Measurements from ENCODE around the gene PLXNA3.
A peak's percentile ranks its signal among the peaks of the same experiment; 100 is the strongest.

PLXNA3 gene

DNA sequence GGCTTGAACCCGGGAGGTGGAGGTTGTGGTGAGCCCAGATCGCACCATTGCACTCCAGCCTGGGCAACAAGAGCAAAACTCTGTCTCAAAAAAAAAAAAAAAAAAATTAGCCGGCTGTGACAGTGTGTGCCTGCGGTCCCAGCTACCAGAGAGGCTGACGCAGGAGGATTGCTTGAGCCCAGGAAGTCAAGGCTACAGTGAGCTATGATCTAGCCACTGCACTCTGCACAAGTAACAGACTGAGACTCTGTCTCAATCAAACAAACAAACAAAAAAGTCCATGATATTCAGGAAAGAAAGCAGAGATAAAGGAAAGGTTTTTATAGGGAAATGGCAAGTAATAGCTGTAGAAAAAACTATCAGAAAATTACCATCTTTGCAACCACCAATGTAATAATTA is 23.1 kb downstream of the PLXNA3 start:
- no peak overlapping the region for H3K27ac ChIP-seq (ENCODE audit: low read depth, low read length)
- peaks cover 16% of the 10 kb centered on the region; the same call in 1 of the 2 replicates for H3K4me1 ChIP-seq (ENCODE audit: control insufficient read depth, insufficient read depth, low read length)
- H3K36me3 ChIP-seq (ENCODE audit: control insufficient read depth, insufficient read depth, low read length) = peaks cover 19% of the 10 kb centered on the region
- H3K9me3 ChIP-seq (ENCODE audit: control insufficient read depth, insufficient read depth, low read depth, low read length) = peaks cover 14% of the 10 kb centered on the region; the same call in 1 of the 2 replicates
- H3K4me3 ChIP-seq (ENCODE audit: low read depth, low read length) = no peak overlapping the region
- H3K9ac ChIP-seq (ENCODE audit: low read length) = no peak overlapping the region
- no peaks in the 10 kb centered on the region for H3K27me3 ChIP-seq (ENCODE audit: control insufficient read depth, insufficient read depth, low read length)

DNA sequence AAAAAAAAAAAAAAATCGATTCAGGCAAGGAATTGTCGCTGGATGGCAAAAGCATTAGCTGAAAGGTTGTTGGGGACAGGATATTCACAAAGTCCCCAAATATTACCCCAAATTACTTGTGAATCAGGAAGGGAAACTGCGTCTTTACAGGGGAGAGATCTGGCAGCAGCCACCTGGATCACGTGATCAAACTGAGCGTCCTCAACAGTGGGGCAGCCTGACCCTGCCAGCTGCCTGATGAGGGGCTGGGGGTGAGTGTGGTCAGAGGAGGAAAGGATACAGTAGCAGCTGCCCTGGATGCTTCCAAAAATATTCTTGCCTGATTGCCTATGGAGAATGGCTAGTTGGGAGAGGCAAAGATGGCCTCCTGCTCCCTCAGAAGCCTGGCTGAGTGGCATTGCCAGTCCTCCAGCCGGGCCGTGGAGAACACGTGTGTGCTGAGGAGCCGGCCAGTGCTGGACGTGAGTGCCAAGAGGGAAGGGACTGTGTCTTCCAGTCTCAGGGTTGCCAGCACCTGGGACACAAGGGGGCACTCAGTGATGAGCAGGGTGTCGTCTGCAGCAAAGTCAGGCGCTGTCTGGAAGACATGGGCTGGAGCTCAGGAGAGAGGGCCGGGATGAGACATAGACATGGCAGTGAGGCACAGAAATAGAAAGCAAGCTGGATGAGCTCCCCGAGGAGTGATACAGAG is 24.0 kb downstream of the PLXNA3 start:
- Histone ChIP-seq H3K27me3 (ENCODE audit: control insufficient read depth, insufficient read depth, low read length) (no peaks in the 10 kb centered on the region), H3K9me3 (ENCODE audit: control insufficient read depth, insufficient read depth, low read depth, low read length) (peaks cover 14% of the 10 kb centered on the region; the same call in 1 of the 2 replicates), H3K4me1 (ENCODE audit: control insufficient read depth, insufficient read depth, low read length) (peaks cover 18% of the 10 kb centered on the region; the same call in 1 of the 2 replicates), H3K36me3 (ENCODE audit: control insufficient read depth, insufficient read depth, low read length) (peaks cover 19% of the 10 kb centered on the region), H3K9ac (ENCODE audit: low read length) (no peak overlapping the region), H3K4me3 (ENCODE audit: low read depth, low read length) (no peak overlapping the region), H3K27ac (ENCODE audit: low read depth, low read length) (no peak overlapping the region)

DNA sequence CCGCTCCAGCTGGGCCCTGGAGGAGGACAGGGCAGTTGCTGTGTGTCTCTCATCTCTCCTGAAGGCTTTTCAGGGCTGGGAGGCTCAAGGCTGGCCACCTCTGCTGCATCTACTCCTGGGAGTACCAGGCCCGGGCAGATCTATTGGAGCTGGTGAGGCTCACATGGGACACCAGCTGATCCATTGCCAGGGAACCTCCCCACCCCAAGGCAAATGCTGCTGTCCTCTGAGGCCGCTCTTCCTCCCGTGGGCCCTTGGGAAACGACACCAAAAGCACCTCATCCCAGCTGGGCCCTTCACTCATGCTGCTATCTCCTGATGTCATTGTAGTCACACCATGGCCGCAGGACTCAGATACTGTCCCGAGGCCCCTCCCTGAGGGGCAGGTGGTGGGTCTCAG is 24.7 kb downstream of the PLXNA3 start:
- Histone ChIP-seq H3K4me1 (ENCODE audit: control insufficient read depth, insufficient read depth, low read length) (peaks cover 19% of the 10 kb centered on the region; the same call in 1 of the 2 replicates), H3K9me3 (ENCODE audit: control insufficient read depth, insufficient read depth, low read depth, low read length) (peaks cover 14% of the 10 kb centered on the region; the same call in 1 of the 2 replicates), H3K36me3 (ENCODE audit: control insufficient read depth, insufficient read depth, low read length) (peaks cover 20% of the 10 kb centered on the region), H3K27me3 (ENCODE audit: control insufficient read depth, insufficient read depth, low read length) (no peaks in the 10 kb centered on the region), H3K9ac (ENCODE audit: low read length) (no peak overlapping the region), H3K4me3 (ENCODE audit: low read depth, low read length) (no peak overlapping the region), H3K27ac (ENCODE audit: low read depth, low read length) (no peak overlapping the region)

GRCh38 chrX:154483325-154483724 is 25.2 kb downstream of the PLXNA3 start:
- H3K4me1 ChIP-seq (ENCODE audit: control insufficient read depth, insufficient read depth, low read length) = peaks cover 19% of the 10 kb centered on the region; the same call in 1 of the 2 replicates
- no peak overlapping the region for H3K27ac ChIP-seq (ENCODE audit: low read depth, low read length)
- peaks cover 26% of the 10 kb centered on the region for H3K36me3 ChIP-seq (ENCODE audit: control insufficient read depth, insufficient read depth, low read length)
- H3K27me3 ChIP-seq (ENCODE audit: control insufficient read depth, insufficient read depth, low read length) = no peaks in the 10 kb centered on the region
- no peak overlapping the region for H3K9ac ChIP-seq (ENCODE audit: low read length)
- H3K4me3 ChIP-seq (ENCODE audit: low read depth, low read length) = no peak overlapping the region
- peaks cover 17% of the 10 kb centered on the region; the same call in 1 of the 2 replicates for H3K9me3 ChIP-seq (ENCODE audit: control insufficient read depth, insufficient read depth, low read depth, low read length)

GRCh38 chrX:154484255-154485149 is 26.4 kb downstream of the PLXNA3 start:
- no peak overlapping the region for H3K4me3 ChIP-seq (ENCODE audit: low read depth, low read length)
- peaks cover 24% of the 10 kb centered on the region; the same call in 1 of the 2 replicates for H3K9me3 ChIP-seq (ENCODE audit: control insufficient read depth, insufficient read depth, low read depth, low read length)
- H3K36me3 ChIP-seq (ENCODE audit: control insufficient read depth, insufficient read depth, low read length) = peaks cover 32% of the 10 kb centered on the region
- H3K4me1 ChIP-seq (ENCODE audit: control insufficient read depth, insufficient read depth, low read length) = peaks cover 18% of the 10 kb centered on the region; the same call in 1 of the 2 replicates
- no peak overlapping the region for H3K27ac ChIP-seq (ENCODE audit: low read depth, low read length)
- H3K9ac ChIP-seq (ENCODE audit: low read length) = no peak overlapping the region
- H3K27me3 ChIP-seq (ENCODE audit: control insufficient read depth, insufficient read depth, low read length) = no peaks in the 10 kb centered on the region

GRCh38 chrX:154485150-154486051 is 27.3 kb downstream of the PLXNA3 start:
- H3K4me1 ChIP-seq (ENCODE audit: control insufficient read depth, insufficient read depth, low read length) = peaks cover 21% of the 10 kb centered on the region; the same call in 1 of the 2 replicates
- peak overlapping the region; percentile 67; the same call in 1 of the 2 replicates for H3K27ac ChIP-seq (ENCODE audit: low read depth, low read length)
- peak overlapping the region; percentile 62 for H3K4me3 ChIP-seq (ENCODE audit: low read depth, low read length)
- peak overlapping the region; percentile 78 for H3K9ac ChIP-seq (ENCODE audit: low read length)
- peaks cover 32% of the 10 kb centered on the region for H3K36me3 ChIP-seq (ENCODE audit: control insufficient read depth, insufficient read depth, low read length)
- H3K27me3 ChIP-seq (ENCODE audit: control insufficient read depth, insufficient read depth, low read length) = no peaks in the 10 kb centered on the region
- peaks cover 26% of the 10 kb centered on the region; the same call in 1 of the 2 replicates for H3K9me3 ChIP-seq (ENCODE audit: control insufficient read depth, insufficient read depth, low read depth, low read length)

DNA sequence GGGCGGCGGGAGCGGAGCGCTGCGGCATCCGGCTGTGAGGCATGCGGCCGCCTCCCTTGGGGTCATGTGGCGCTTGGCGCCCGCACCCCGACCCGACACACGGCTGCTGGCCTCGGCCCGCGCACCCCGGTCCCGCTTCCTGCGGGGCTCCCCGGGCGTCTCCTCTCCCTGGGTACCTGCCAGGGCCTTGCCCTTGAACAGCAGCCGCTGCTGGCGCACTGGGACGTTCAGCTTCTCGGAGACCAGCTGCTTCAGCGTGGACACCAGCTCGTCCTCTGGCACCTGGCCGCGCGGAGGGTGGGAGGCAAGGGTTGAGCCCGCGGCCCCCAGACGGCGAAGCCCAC is 27.9 kb downstream of the PLXNA3 start:
- Histone ChIP-seq H3K9ac (ENCODE audit: low read length) (peak overlapping the region; percentile 78), H3K9me3 (ENCODE audit: control insufficient read depth, insufficient read depth, low read depth, low read length) (peaks cover 26% of the 10 kb centered on the region; the same call in 1 of the 2 replicates), H3K27ac (ENCODE audit: low read depth, low read length) (peak overlapping the region; percentile 67; the same call in 1 of the 2 replicates), H3K36me3 (ENCODE audit: control insufficient read depth, insufficient read depth, low read length) (peaks cover 32% of the 10 kb centered on the region), H3K4me1 (ENCODE audit: control insufficient read depth, insufficient read depth, low read length) (peaks cover 21% of the 10 kb centered on the region; the same call in 1 of the 2 replicates), H3K27me3 (ENCODE audit: control insufficient read depth, insufficient read depth, low read length) (no peaks in the 10 kb centered on the region), H3K4me3 (ENCODE audit: low read depth, low read length) (peak overlapping the region; percentile 62)

DNA sequence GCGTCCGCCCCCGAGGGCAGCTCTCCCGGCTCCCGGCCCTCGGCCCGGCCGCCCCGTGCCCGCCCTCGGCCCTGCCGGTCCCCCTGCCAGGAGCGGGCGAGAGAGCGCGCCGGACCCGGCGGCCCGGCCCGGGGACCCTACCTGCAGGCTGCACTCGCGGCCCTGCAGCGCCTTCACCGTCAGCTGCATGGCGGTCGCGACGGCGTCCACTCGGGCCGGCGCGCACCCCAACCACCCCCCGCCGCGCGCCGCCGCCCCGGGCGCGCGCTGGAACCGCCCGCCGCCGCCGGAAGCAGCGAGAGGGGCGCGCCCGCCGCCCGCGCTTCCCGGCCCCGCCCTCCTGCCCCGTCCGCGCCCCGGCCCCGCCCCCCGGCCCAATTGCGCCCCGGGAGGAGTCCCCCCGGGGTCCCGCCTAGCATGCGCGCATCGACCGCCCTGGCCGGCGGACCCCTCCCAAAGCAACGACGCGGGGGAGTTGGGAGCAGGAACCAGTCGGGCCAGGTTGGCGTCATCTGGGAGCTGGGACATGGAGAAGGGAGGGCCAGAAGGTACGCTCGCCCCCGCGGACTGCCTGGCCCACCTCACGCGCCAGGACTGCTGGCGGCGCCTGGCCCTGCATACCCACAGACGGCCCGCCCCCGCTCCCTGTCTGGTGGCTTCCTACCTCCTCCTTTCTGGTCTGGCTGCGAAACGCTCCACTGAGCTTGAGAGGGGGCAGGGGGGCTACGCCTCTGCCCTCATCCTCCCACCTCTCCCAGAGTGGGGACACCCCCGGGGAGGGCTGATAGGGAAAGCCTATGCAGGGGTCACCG is 28.5 kb downstream of the PLXNA3 start, which contains the start of gene UBL4A:
TSS of gene UBL4A (minus strand) at position 220 of the 812 bp plus-strand sequence. CDS start at position 189, 31 bp downstream.
- peaks cover 26% of the 10 kb centered on the region; the same call in 1 of the 2 replicates for H3K9me3 ChIP-seq (ENCODE audit: control insufficient read depth, insufficient read depth, low read depth, low read length)
- H3K27ac ChIP-seq (ENCODE audit: low read depth, low read length) = peak within 1 kb of the TSS; percentile 67; the same call in 1 of the 2 replicates
- H3K4me1 ChIP-seq (ENCODE audit: control insufficient read depth, insufficient read depth, low read length) = peaks cover 21% of the 10 kb centered on the region; the same call in 1 of the 2 replicates
- H3K9ac ChIP-seq (ENCODE audit: low read length) = peak within 1 kb of the TSS; percentile 78
- H3K27me3 ChIP-seq (ENCODE audit: control insufficient read depth, insufficient read depth, low read length) = no peaks in the 10 kb centered on the region
- peak within 1 kb of the TSS; percentile 67 for H3K4me3 ChIP-seq (ENCODE audit: low read depth, low read length)
- peaks cover 32% of the 10 kb centered on the region for H3K36me3 ChIP-seq (ENCODE audit: control insufficient read depth, insufficient read depth, low read length)

- Histone ChIP-seq H3K4me3 (ENCODE audit: low read depth, low read length) (no peak overlapping the region), H3K9me3 (ENCODE audit: control insufficient read depth, insufficient read depth, low read depth, low read length) (peaks cover 23% of the 10 kb centered on the region; the same call in 1 of the 2 replicates), H3K9ac (ENCODE audit: low read length) (no peak overlapping the region), H3K4me1 (ENCODE audit: control insufficient read depth, insufficient read depth, low read length) (peaks cover 16% of the 10 kb centered on the region; the same call in 1 of the 2 replicates), H3K36me3 (ENCODE audit: control insufficient read depth, insufficient read depth, low read length) (peaks cover 32% of the 10 kb centered on the region), H3K27me3 (ENCODE audit: control insufficient read depth, insufficient read depth, low read length) (no peaks in the 10 kb centered on the region), H3K27ac (ENCODE audit: low read depth, low read length) (no peak overlapping the region)
These were observed 29.6 kb downstream of the PLXNA3 start for GRCh38 chrX:154487518-154488290.

Data from HUES6 (cell line).